GM21576 (cell line): Measurements from ENCODE around the gene PBLD.
"Not testable (repeated sequence)": the region's sequence is repeated elsewhere in the genome, so short reads cannot be mapped to it uniquely, and the experiment has no call there.

Experiments used
- ATAC-seq: cut with Tn5 transposase; IDR thresholded peaks from one replicate; pipeline ENCODE4 v1.9.1; 2021; ENCODE audit warnings: mild to moderate bottlenecking, moderate library complexity; ENCODE audit not compliant: unreplicated experiment

Gene PBLD

GRCh38 chr10:68284062-68285001, 48.4 kb downstream of the PBLD start:
- ATAC-seq: no peak

- no peak for ATAC-seq
Measured at GRCh38 chr10:68280758-68281157, 52.0 kb downstream of the PBLD start.

- ATAC-seq: not testable (repeated sequence)
Measured at GRCh38 chr10:68278906-68279753, 53.6 kb downstream of the PBLD start.

- ATAC-seq: not testable (repeated sequence)
Measured at GRCh38 chr10:68277814-68278213, 54.9 kb downstream of the PBLD start.

GRCh38 chr10:68276224-68276623, 56.5 kb downstream of the PBLD start:
- no peak for ATAC-seq

- ATAC-seq: no peak
Measured at GRCh38 chr10:68275600-68276126, 57.1 kb downstream of the PBLD start.

- no peak for ATAC-seq
Measured at GRCh38 chr10:68272833-68273232, 59.9 kb downstream of the PBLD start.

GRCh38 chr10:68271196-68271882, 61.4 kb downstream of the PBLD start:
- no peak for ATAC-seq

- ATAC-seq: no peak
Measured at GRCh38 chr10:68269562-68270290, 63.0 kb downstream of the PBLD start.

- ATAC-seq: no peak
Measured at GRCh38 chr10:68261132-68261856, 71.4 kb downstream of the PBLD start.

GRCh38 chr10:68253346-68253745, 79.4 kb downstream of the PBLD start:
- ATAC-seq: no peak

GRCh38 chr10:68251625-68252495, 80.9 kb downstream of the PBLD start:
- ATAC-seq: no peak

GRCh38 chr10:68251151-68251550, 81.6 kb downstream of the PBLD start:
- no peak for ATAC-seq

GRCh38 chr10:68249297-68249696, 83.4 kb downstream of the PBLD start:
- ATAC-seq: no peak

- ATAC-seq: no peak
Measured at GRCh38 chr10:68247931-68248330, 84.8 kb downstream of the PBLD start.

GRCh38 chr10:68246397-68246796, 86.3 kb downstream of the PBLD start:
- ATAC-seq: not testable (repeated sequence)

- ATAC-seq: no peak
Measured at GRCh38 chr10:68242051-68242450, 90.7 kb downstream of the PBLD start.

GRCh38 chr10:68239596-68240150, 93.1 kb downstream of the PBLD start:
- no peak for ATAC-seq
